ENCODE data around the gene PNLIPRP1. TPM values are rescaled to one million over a fixed set of nuclear protein-coding genes. Genes with fewer than 3 reads are reported as not detected.

The PNLIPRP1 gene
- total and polyA plus RNA-seq, 2 donors (not counting 1 experiment from before 2014, with no cell fraction given): not detected

DNA sequence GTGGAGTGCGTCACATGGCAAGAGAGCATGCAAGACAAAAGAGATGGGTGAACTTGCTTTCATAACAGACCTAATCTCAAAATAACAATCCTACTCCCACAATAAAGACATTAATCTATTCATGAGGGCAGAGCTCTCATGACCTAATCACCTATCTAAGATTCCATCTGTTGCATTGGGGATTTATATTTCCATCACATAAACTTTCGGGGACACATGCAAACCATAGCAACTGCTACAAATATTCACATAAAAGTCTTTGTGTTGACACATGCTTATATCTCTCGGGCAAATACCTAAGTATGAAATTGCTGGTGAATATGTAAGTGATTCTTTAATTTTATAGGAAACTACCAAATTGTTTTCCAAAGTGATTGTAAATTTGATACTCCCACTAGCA is 16.0 kb upstream of the PNLIPRP1 start:
- Histone ChIP-seq H2AFZ (ENCODE audit: low read length) (no peak overlapping the region), H3K9ac (ENCODE audit: insufficient read depth, low read length) (no peak overlapping the region), H3K27me3 (ENCODE audit: control insufficient read depth, insufficient read depth, low read length) (no peaks in the 10 kb centered on the region), H3K79me2 (ENCODE audit: control insufficient read depth, insufficient read depth, low read length) (no peaks in the 10 kb centered on the region), H3K4me1 (ENCODE audit: control insufficient read depth, extremely low read depth, insufficient read depth, low read length) (no peaks in the 10 kb centered on the region), H3K4me2 (ENCODE audit: extremely low read depth, insufficient read depth, low read length) (no peak overlapping the region), H3K27ac (ENCODE audit: insufficient read depth, low read length) (no peak overlapping the region), H3K4me3 (replicated peaks in 1 of 4; ENCODE audit: control extremely low read depth in 1 of 4, insufficient read depth in 1 of 4, low read depth in 3 of 4, low read length in 4 of 4) (no peak overlapping the region), H3K36me3 (ENCODE audit: control insufficient read depth, insufficient read depth, low read length) (no peaks in the 10 kb centered on the region), H3K9me3 (ENCODE audit: control insufficient read depth, insufficient read depth, low read depth, low read length) (no peaks in the 10 kb centered on the region), H4K20me1 (ENCODE audit: control insufficient read depth, extremely low read depth, insufficient read depth, low read length) (no peaks in the 10 kb centered on the region)
- DNase-seq (ENCODE audit: low read depth in 2 of 2): no peak
- TF ChIP-seq EZH2 (IDR thresholded peaks at IDR 0.05; ENCODE audit: low read length, missing control alignments): no peak
- TF ChIP-seq CTCF (conservative IDR thresholded peaks at IDR 0.05 in 1 of 2, IDR thresholded peaks at IDR 0.05 in 1 of 2; ENCODE audit: low read depth in 1 of 2, low read length in 2 of 2): no peak

DNA sequence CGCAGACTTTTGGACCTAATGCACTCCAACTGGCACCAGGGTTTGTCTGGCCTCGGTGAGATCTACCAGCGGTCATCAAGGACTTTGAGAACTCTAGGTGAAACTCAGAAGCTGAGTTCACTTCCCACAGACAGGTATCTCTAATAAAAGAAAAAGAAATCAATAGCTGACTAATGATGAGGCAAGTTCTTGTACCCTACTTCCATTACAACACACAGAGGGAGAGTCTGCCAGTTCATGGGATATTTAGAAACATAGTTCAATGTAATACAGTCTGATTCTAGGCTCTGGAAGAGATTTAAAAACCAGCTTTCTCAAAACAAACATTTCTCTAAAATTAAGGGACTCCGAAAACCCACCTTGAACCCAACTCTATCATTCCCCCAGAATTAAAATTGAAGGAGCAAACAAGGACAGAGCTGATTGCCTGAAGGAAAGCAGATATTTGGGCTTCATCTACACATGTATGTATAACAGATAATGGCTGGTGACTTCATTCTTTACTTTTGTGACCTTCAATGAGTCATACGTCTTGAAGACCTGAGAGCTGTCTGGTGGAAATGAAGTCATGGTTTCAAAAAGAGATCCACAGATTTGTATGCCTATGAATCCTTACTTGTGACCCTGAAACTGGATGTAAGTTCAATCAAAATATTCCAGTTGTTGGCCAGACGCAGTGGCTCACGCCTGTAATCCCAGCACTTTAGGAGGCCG is 2.7 kb upstream of the PNLIPRP1 start:
- H3K79me2 ChIP-seq (ENCODE audit: control insufficient read depth, insufficient read depth, low read length): no peaks in the 10 kb centered on the region

DNA sequence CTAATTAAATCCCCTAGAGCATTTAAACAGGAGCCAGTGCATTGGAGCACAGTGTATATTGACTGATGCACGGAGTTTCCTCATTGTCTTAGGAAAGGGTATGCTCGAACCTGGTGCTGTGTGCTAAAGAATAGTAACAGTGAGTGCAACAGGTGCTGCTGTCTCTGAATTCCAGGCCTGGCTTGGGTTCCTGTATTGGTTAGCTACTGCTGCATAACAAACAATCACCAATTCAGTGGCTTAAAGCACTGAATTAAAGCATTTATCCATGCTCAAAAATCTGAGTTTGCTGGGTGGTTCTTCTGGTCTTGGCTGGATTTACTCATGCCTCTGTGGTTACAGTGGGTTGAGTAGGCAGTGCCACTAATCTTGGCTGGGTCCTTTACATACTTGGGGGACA is 1.8 kb upstream of the PNLIPRP1 start:
- Histone ChIP-seq H3K4me1 (ENCODE audit: control insufficient read depth, extremely low read depth, insufficient read depth, low read length) (no peaks in the 10 kb centered on the region), H3K79me2 (ENCODE audit: control insufficient read depth, insufficient read depth, low read length) (no peaks in the 10 kb centered on the region), H3K27ac (ENCODE audit: insufficient read depth, low read length) (no peak overlapping the region), H3K9ac (ENCODE audit: insufficient read depth, low read length) (no peak overlapping the region), H3K27me3 (ENCODE audit: control insufficient read depth, insufficient read depth, low read length) (no peaks in the 10 kb centered on the region), H3K36me3 (ENCODE audit: control insufficient read depth, insufficient read depth, low read length) (no peaks in the 10 kb centered on the region), H2AFZ (ENCODE audit: low read length) (no peak overlapping the region), H3K9me3 (ENCODE audit: control insufficient read depth, insufficient read depth, low read depth, low read length) (no peaks in the 10 kb centered on the region), H3K4me3 (replicated peaks in 1 of 4; ENCODE audit: control extremely low read depth in 1 of 4, insufficient read depth in 1 of 4, low read depth in 3 of 4, low read length in 4 of 4) (no peak overlapping the region), H4K20me1 (ENCODE audit: control insufficient read depth, extremely low read depth, insufficient read depth, low read length) (no peaks in the 10 kb centered on the region), H3K4me2 (ENCODE audit: extremely low read depth, insufficient read depth, low read length) (no peak overlapping the region)
- TF ChIP-seq CTCF (conservative IDR thresholded peaks at IDR 0.05 in 1 of 2, IDR thresholded peaks at IDR 0.05 in 1 of 2; ENCODE audit: low read depth in 1 of 2, low read length in 2 of 2) (no peak), EZH2 (IDR thresholded peaks at IDR 0.05; ENCODE audit: low read length, missing control alignments) (no peak)
- no peak for DNase-seq (ENCODE audit: low read depth in 2 of 2)

More for the DNA sequence above, 2.7 kb upstream of the PNLIPRP1 start:
- no peak overlapping the region for H3K4me2 ChIP-seq (ENCODE audit: extremely low read depth, insufficient read depth, low read length)
- no peaks in the 10 kb centered on the region for H3K4me1 ChIP-seq (ENCODE audit: control insufficient read depth, extremely low read depth, insufficient read depth, low read length)
- H3K9ac ChIP-seq (ENCODE audit: insufficient read depth, low read length): no peak overlapping the region
- H3K27me3 ChIP-seq (ENCODE audit: control insufficient read depth, insufficient read depth, low read length): no peaks in the 10 kb centered on the region
- H3K4me3 ChIP-seq (replicated peaks in 1 of 4; ENCODE audit: control extremely low read depth in 1 of 4, insufficient read depth in 1 of 4, low read depth in 3 of 4, low read length in 4 of 4): no peak overlapping the region
- no peak for DNase-seq (ENCODE audit: low read depth in 2 of 2)
- H3K36me3 ChIP-seq (ENCODE audit: control insufficient read depth, insufficient read depth, low read length): no peaks in the 10 kb centered on the region
- no peak overlapping the region for H3K27ac ChIP-seq (ENCODE audit: insufficient read depth, low read length)
- H4K20me1 ChIP-seq (ENCODE audit: control insufficient read depth, extremely low read depth, insufficient read depth, low read length): no peaks in the 10 kb centered on the region
- no peaks in the 10 kb centered on the region for H3K9me3 ChIP-seq (ENCODE audit: control insufficient read depth, insufficient read depth, low read depth, low read length)
- TF ChIP-seq CTCF (conservative IDR thresholded peaks at IDR 0.05 in 1 of 2, IDR thresholded peaks at IDR 0.05 in 1 of 2; ENCODE audit: low read depth in 1 of 2, low read length in 2 of 2) (no peak), EZH2 (IDR thresholded peaks at IDR 0.05; ENCODE audit: low read length, missing control alignments) (no peak)
- no peak overlapping the region for H2AFZ ChIP-seq (ENCODE audit: low read length)
